ENCODE data around the gene TANGO2. TPM values are rescaled to one million over a fixed set of nuclear protein-coding genes. Genes with fewer than 3 reads are reported as not detected.

Gene TANGO2
- total and polyA plus RNA-seq, 9 of the 15 experiments (the other 6 are each of a cell fraction or from before 2014, with no cell fraction given) = 15.5 to 94.9 (median 70.1) TPM

- TF ChIP-seq ZBTB40 (IDR thresholded peaks at IDR 0.05) (no peak), ZBTB40 (CRISPR knock-in tag; IDR thresholded peaks at IDR 0.05) (peak; percentile 10; the same call in 1 of the 2 replicates), RBM39 (optimal IDR thresholded peaks at IDR 0.05; ENCODE audit: low read depth, low read length) (peak; percentile 59), CHD4 (IDR thresholded peaks at IDR 0.05; ENCODE audit: insufficient read depth, insufficient replicate concordance, low read depth, low read length, poor library complexity, severe bottlenecking) (peak; percentile 62), FIP1L1 (IDR thresholded peaks at IDR 0.05; ENCODE audit: low read depth, low read length, poor library complexity, severe bottlenecking) (no peak), HDAC6 (IDR thresholded peaks at IDR 0.05; ENCODE audit: low read depth, low read length) (no peak), ARID3A (IDR thresholded peaks at IDR 0.05; ENCODE audit: borderline replicate concordance, low read depth, low read length) (no peak), THAP12 (CRISPR knock-in tag; IDR thresholded peaks at IDR 0.05) (peak; percentile 55; the same call in 1 of the 2 replicates), CREB1 (IDR thresholded peaks at IDR 0.05) (0 out of 2 replicates have a peak, but pooled peaks have one; percentile 6), CREB1 (CRISPR knock-in tag; IDR thresholded peaks at IDR 0.05) (no peak), MECOM (CRISPR knock-in tag; IDR thresholded peaks at IDR 0.05) (no peak), PRMT5 (CRISPR knock-in tag; IDR thresholded peaks at IDR 0.05) (0 out of 2 replicates have a peak, but pooled peaks have one; percentile 10), ERF (CRISPR knock-in tag; IDR thresholded peaks at IDR 0.05) (0 out of 2 replicates have a peak, but pooled peaks have one; percentile 82)
These were observed 33.3 kb upstream of the TANGO2 start (continued) for GRCh38 chr22:19987394-19988306.

All from K562 (cell line).